GM13977 (cell line): ENCODE measurements around the gene PKIB.

Source experiments
- DNase-seq: peaks from one replicate; pipeline ENCODE4 v3.0.0; 2012; ENCODE audit warnings: low spot score
- CTCF ChIP-seq: IDR thresholded peaks from 2 replicates; pipeline ENCODE4 v1.5.1; 2012; ENCODE audit warnings: mild to moderate bottlenecking, control low read depth; ENCODE audit not compliant: insufficient read depth; ENCODE audit errors: extremely low read depth, missing control alignments
- in situ Hi-C: fragments of 300-500 bp; cut with MboI; formaldehyde crosslinking; loops from one replicate; pipeline ENCODE4 v1.12.0; 2022; ENCODE audit warnings: low sequenced_read_pairs, low pct_unique_long_range_greater_than_20kb, mixed read lengths, inconsistent platforms; ENCODE audit not compliant: unreplicated experiment

PKIB gene

DNA sequence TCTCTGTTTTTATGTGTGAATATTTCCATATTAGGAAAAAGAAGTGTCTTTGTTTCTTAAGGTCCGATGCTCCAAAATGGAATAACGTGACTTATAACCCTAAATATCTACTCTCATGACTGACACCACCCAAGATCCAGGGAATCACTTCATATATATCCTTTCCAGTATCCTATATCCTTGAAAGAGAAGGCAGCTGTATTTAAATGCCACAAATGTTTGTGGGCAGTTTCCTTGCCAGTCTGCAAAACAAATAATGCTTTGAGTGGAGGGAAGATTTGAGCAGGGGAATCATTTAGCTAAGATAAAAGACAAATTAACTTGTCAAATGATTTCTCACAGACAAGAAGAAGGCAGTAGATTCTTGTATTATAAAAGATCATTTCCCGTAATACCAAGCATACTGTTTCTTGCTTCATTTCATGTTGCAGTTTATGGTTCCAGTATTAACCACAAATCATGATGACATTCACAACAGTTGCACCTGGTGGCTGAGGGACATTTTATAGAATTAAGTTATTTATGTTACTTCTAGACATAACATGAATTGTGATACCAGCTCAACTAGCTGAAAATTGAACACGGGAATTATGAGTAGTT lies 139.3 kb downstream of the PKIB start:
- in situ Hi-C loops: loop anchor here (10.0 kb wide), 1 partner anchor 85 kb away; no protein-coding TSS in a partner anchor
- no peak for TF ChIP-seq CTCF
- no peak for DNase-seq

- DNase-seq: peak; percentile 17
- no peak for TF ChIP-seq CTCF
- in situ Hi-C loops: no loop called here
These were observed 141.1 kb downstream of the PKIB start for GRCh38 chr6:122751326-122751725.

DNA sequence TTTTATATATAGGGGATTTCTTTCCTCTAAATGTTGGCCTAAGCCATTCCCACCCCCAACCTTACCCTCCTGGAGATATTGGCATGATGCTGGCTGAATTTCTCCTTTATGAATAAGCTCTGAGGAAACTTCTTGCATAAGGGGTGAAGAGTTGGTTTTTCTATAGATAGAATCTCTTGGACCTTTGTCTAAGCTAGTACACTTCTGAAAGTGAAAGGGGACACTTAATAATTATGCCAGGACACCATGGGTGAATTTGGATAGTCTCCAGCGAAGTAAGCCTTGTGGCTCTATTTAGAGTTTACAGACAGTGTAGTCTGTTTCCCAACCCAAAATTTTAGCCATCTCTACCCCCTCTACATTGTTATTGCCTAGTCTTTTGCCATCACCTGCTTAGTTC lies 142.3 kb downstream of the PKIB start:
- no peak for TF ChIP-seq CTCF
- no peak for DNase-seq
- in situ Hi-C loops: no loop called here

DNA sequence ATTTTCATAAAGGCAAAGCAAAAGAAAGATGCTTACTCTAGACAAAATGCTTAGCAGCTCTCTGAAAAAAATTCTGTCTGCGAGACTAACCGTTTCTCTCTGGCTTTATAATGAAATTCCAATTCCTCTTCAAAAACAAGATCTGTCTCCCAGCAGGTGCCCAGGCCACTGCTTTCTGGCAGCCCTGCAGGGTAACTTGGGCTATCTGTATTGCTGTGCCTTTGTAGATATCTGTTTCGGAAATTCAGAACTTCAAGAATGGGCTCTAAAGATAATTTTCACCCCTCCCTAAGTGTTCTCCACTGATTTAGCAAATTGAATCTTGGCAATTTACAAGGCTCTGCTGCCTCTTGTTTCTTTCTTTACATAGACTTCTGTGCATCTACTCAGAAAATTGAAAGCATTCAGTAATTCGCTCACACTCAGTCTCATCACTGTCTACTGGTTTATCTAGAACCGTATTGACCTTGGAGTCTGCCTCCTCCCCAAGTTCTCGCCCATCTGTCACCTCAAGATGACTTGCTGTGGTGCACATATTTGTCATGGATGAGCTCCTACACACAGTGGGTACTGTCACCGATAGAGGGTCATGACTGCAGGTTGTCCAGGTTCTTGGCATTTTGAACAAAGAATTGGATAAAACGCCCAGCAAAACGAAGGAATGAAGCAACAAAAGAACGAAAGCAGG lies 142.9 kb downstream of the PKIB start:
- in situ Hi-C loops: no loop called here
- no peak for DNase-seq
- no peak for TF ChIP-seq CTCF

- TF ChIP-seq CTCF: no peak
- in situ Hi-C loops: no loop called here
- no peak for DNase-seq
These were observed 143.5 kb downstream of the PKIB start for GRCh38 chr6:122753688-122754056.

DNA sequence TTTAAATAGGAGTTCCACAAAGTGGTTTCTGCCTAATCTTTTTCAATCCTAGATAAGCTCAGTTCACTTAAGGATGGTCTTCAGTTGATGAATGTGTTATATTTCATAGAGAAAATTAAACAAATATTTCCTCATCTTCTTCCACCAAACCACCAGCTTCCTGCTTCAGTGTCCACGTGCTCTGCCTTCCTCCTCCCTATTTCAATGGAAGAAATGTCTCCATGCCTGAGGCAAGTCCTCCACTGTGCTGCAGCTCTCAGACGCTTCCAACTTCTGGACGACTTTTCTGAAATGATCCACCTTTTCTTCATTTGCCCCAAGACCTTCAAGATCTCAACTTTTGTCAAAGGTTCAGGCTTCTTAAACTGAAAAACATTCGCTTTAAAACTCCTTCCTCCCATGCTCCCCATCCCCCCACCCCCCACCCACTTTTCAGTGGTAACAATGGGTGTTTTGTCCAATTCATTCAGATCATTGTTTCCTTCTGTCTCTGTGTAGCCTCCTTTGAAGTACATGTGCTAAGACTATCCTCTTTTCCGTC lies 144.1 kb downstream of the PKIB start:
- no peak for DNase-seq
- in situ Hi-C loops: no loop called here
- TF ChIP-seq CTCF: no peak
